Measurements from ENCODE around the gene NCOR1.
"Not testable (repeated sequence)": the region's sequence is repeated elsewhere in the genome, so short reads cannot be mapped to it uniquely, and the experiment has no call there.

The NCOR1 gene

GRCh38 chr17:16202554-16203500 is 12.5 kb downstream of the NCOR1 start:
- H3K4me3 ChIP-seq (ENCODE audit: control insufficient read depth in 1 of 7, extremely low read depth in 1 of 7, insufficient read depth in 4 of 7, low read depth in 2 of 7, low read length in 6 of 7); H3K27me3 ChIP-seq (replicated peaks in 2 of 5; ENCODE audit: control insufficient read depth in 4 of 5, insufficient read depth in 5 of 5, low read length in 4 of 5); CTCF ChIA-PET; H3K9me3 ChIP-seq (ENCODE audit: control extremely low read depth in 1 of 5, control insufficient read depth in 4 of 5, insufficient read depth in 2 of 5, low read depth in 1 of 5, low read length in 4 of 5); H3K27ac ChIP-seq (ENCODE audit: insufficient read depth in 1 of 2, low read depth in 1 of 2, low read length in 2 of 2, poor library complexity in 1 of 2, severe bottlenecking in 2 of 2); POLR2A ChIA-PET; H3K36me3 ChIP-seq (ENCODE audit: control insufficient read depth in 4 of 4, insufficient read depth in 4 of 4, low read length in 3 of 4): not testable (repeated sequence)
- 89% methylated on average over 5 of the region's 5 CpGs for WGBS (ENCODE audit: insufficient coverage)
- H3K4me1 ChIP-seq (ENCODE audit: control extremely low read depth in 1 of 4, control insufficient read depth in 4 of 4, insufficient read depth in 4 of 4, low read length in 3 of 4): peaks cover 0 to 16% (median 8%) of the 10 kb centered on the region in 4 experiments
- DNase-seq: peak in 1 of 3 donors; percentile 33

GRCh38 chr17:16201693-16202131 is 13.6 kb downstream of the NCOR1 start:
- H3K4me3 ChIP-seq (ENCODE audit: control insufficient read depth in 1 of 7, extremely low read depth in 1 of 7, insufficient read depth in 4 of 7, low read depth in 2 of 7, low read length in 6 of 7); H3K9me3 ChIP-seq (ENCODE audit: control extremely low read depth in 1 of 5, control insufficient read depth in 4 of 5, insufficient read depth in 2 of 5, low read depth in 1 of 5, low read length in 4 of 5); H3K27me3 ChIP-seq (replicated peaks in 2 of 5; ENCODE audit: control insufficient read depth in 4 of 5, insufficient read depth in 5 of 5, low read length in 4 of 5); CTCF ChIA-PET; H3K27ac ChIP-seq (ENCODE audit: insufficient read depth in 1 of 2, low read depth in 1 of 2, low read length in 2 of 2, poor library complexity in 1 of 2, severe bottlenecking in 2 of 2); H3K36me3 ChIP-seq (ENCODE audit: control insufficient read depth in 4 of 4, insufficient read depth in 4 of 4, low read length in 3 of 4); DNase-seq; POLR2A ChIA-PET: not testable (repeated sequence)
- over 99% methylated on average over 9 of the region's 13 CpGs for WGBS (ENCODE audit: insufficient coverage)
- peaks cover 0 to 16% (median 8%) of the 10 kb centered on the region in 4 experiments for H3K4me1 ChIP-seq (ENCODE audit: control extremely low read depth in 1 of 4, control insufficient read depth in 4 of 4, insufficient read depth in 4 of 4, low read length in 3 of 4)

GRCh38 chr17:16199093-16199492 is 16.2 kb downstream of the NCOR1 start:
- Histone ChIP-seq H3K9me3 (ENCODE audit: control extremely low read depth in 1 of 5, control insufficient read depth in 4 of 5, insufficient read depth in 2 of 5, low read depth in 1 of 5, low read length in 4 of 5) (no peaks in the 10 kb centered on the region), H3K27me3 (replicated peaks in 2 of 5; ENCODE audit: control insufficient read depth in 4 of 5, insufficient read depth in 5 of 5, low read length in 4 of 5) (no peaks in the 10 kb centered on the region), H3K27ac (ENCODE audit: insufficient read depth in 1 of 2, low read depth in 1 of 2, low read length in 2 of 2, poor library complexity in 1 of 2, severe bottlenecking in 2 of 2) (peak overlapping the region in 1 of 2 experiments; percentile 65), H3K36me3 (ENCODE audit: control insufficient read depth in 4 of 4, insufficient read depth in 4 of 4, low read length in 3 of 4) (peaks cover 0 to 9% (median 1%) of the 10 kb centered on the region in 4 experiments), H3K4me3 (ENCODE audit: control insufficient read depth in 1 of 7, extremely low read depth in 1 of 7, insufficient read depth in 4 of 7, low read depth in 2 of 7, low read length in 6 of 7) (peak overlapping the region in 4 of 7 experiments; percentile 7 to 61 (median 30)), H3K4me1 (ENCODE audit: control extremely low read depth in 1 of 4, control insufficient read depth in 4 of 4, insufficient read depth in 4 of 4, low read length in 3 of 4) (peaks cover 0 to 16% (median 8%) of the 10 kb centered on the region in 4 experiments)
- ChIA-PET POLR2A (interaction anchor here (0.6 to 1.5 kb wide), 2 partner anchors 9 to 17 kb away, joined by 3 to 4 read pairs; no protein-coding TSS in a partner anchor), CTCF (interaction anchor here (1.4 kb wide), 1 partner anchor 16 kb away, joined by 3 read pairs; the partner anchor contains the start of gene NCOR1)
- peak; percentile 57 to 84 (median 66) for DNase-seq
- WGBS (ENCODE audit: insufficient coverage): 5% methylated on average over 3 of the region's 6 CpGs

GRCh38 chr17:16197276-16197675 is 18.1 kb downstream of the NCOR1 start:
- Histone ChIP-seq H3K27ac (ENCODE audit: insufficient read depth in 1 of 2, low read depth in 1 of 2, low read length in 2 of 2, poor library complexity in 1 of 2, severe bottlenecking in 2 of 2) (no peak overlapping the region), H3K4me3 (ENCODE audit: control insufficient read depth in 1 of 7, extremely low read depth in 1 of 7, insufficient read depth in 4 of 7, low read depth in 2 of 7, low read length in 6 of 7) (no peak overlapping the region), H3K27me3 (replicated peaks in 2 of 5; ENCODE audit: control insufficient read depth in 4 of 5, insufficient read depth in 5 of 5, low read length in 4 of 5) (no peaks in the 10 kb centered on the region), H3K36me3 (ENCODE audit: control insufficient read depth in 4 of 4, insufficient read depth in 4 of 4, low read length in 3 of 4) (peaks cover 4 to 22% (median 9%) of the 10 kb centered on the region in 4 experiments), H3K4me1 (ENCODE audit: control extremely low read depth in 1 of 4, control insufficient read depth in 4 of 4, insufficient read depth in 4 of 4, low read length in 3 of 4) (peaks cover 0 to 13% (median 8%) of the 10 kb centered on the region in 4 experiments), H3K9me3 (ENCODE audit: control extremely low read depth in 1 of 5, control insufficient read depth in 4 of 5, insufficient read depth in 2 of 5, low read depth in 1 of 5, low read length in 4 of 5) (no peaks in the 10 kb centered on the region)
- DNase-seq: no peak
- ChIA-PET CTCF (no interaction called here), POLR2A (no interaction called here)
- WGBS (ENCODE audit: insufficient coverage): no CpG with 5 or more reads among the region's 1 CpG

GRCh38 chr17:16194307-16194835 is 21.0 kb downstream of the NCOR1 start:
- H3K4me1 ChIP-seq (ENCODE audit: control extremely low read depth in 1 of 4, control insufficient read depth in 4 of 4, insufficient read depth in 4 of 4, low read length in 3 of 4); H3K27me3 ChIP-seq (replicated peaks in 2 of 5; ENCODE audit: control insufficient read depth in 4 of 5, insufficient read depth in 5 of 5, low read length in 4 of 5); H3K9me3 ChIP-seq (ENCODE audit: control extremely low read depth in 1 of 5, control insufficient read depth in 4 of 5, insufficient read depth in 2 of 5, low read depth in 1 of 5, low read length in 4 of 5); H3K4me3 ChIP-seq (ENCODE audit: control insufficient read depth in 1 of 7, extremely low read depth in 1 of 7, insufficient read depth in 4 of 7, low read depth in 2 of 7, low read length in 6 of 7); POLR2A ChIA-PET; CTCF ChIA-PET: not testable (repeated sequence)
- Histone ChIP-seq H3K27ac (ENCODE audit: insufficient read depth in 1 of 2, low read depth in 1 of 2, low read length in 2 of 2, poor library complexity in 1 of 2, severe bottlenecking in 2 of 2) (peak overlapping the region; percentile 6 to 20), H3K36me3 (ENCODE audit: control insufficient read depth in 4 of 4, insufficient read depth in 4 of 4, low read length in 3 of 4) (peaks cover 6 to 37% (median 23%) of the 10 kb centered on the region in 4 experiments)
- no CpG with 5 or more reads among the region's 2 CpGs for WGBS (ENCODE audit: insufficient coverage)
- DNase-seq: peak in 1 of 3 donors; percentile 36

- Histone ChIP-seq H3K9me3 (ENCODE audit: control extremely low read depth in 1 of 5, control insufficient read depth in 4 of 5, insufficient read depth in 2 of 5, low read depth in 1 of 5, low read length in 4 of 5) (no peaks in the 10 kb centered on the region), H3K36me3 (ENCODE audit: control insufficient read depth in 4 of 4, insufficient read depth in 4 of 4, low read length in 3 of 4) (peaks cover 4 to 40% (median 28%) of the 10 kb centered on the region in 4 experiments), H3K27me3 (replicated peaks in 2 of 5; ENCODE audit: control insufficient read depth in 4 of 5, insufficient read depth in 5 of 5, low read length in 4 of 5) (no peaks in the 10 kb centered on the region), H3K4me1 (ENCODE audit: control extremely low read depth in 1 of 4, control insufficient read depth in 4 of 4, insufficient read depth in 4 of 4, low read length in 3 of 4) (no peaks in the 10 kb centered on the region), H3K27ac (ENCODE audit: insufficient read depth in 1 of 2, low read depth in 1 of 2, low read length in 2 of 2, poor library complexity in 1 of 2, severe bottlenecking in 2 of 2) (no peak overlapping the region), H3K4me3 (ENCODE audit: control insufficient read depth in 1 of 7, extremely low read depth in 1 of 7, insufficient read depth in 4 of 7, low read depth in 2 of 7, low read length in 6 of 7) (no peak overlapping the region)
- WGBS (ENCODE audit: insufficient coverage): 78% methylated on average over 1 of the region's 3 CpGs
- CTCF ChIA-PET: no interaction called here
- POLR2A ChIA-PET: no interaction called here
- DNase-seq: no peak
These were observed 23.7 kb downstream of the NCOR1 start for GRCh38 chr17:16191604-16192003.

Measured in common myeloid progenitor, CD34-positive (primary cell).